ENCODE measurements around the gene ARHGEF33.

DNA sequence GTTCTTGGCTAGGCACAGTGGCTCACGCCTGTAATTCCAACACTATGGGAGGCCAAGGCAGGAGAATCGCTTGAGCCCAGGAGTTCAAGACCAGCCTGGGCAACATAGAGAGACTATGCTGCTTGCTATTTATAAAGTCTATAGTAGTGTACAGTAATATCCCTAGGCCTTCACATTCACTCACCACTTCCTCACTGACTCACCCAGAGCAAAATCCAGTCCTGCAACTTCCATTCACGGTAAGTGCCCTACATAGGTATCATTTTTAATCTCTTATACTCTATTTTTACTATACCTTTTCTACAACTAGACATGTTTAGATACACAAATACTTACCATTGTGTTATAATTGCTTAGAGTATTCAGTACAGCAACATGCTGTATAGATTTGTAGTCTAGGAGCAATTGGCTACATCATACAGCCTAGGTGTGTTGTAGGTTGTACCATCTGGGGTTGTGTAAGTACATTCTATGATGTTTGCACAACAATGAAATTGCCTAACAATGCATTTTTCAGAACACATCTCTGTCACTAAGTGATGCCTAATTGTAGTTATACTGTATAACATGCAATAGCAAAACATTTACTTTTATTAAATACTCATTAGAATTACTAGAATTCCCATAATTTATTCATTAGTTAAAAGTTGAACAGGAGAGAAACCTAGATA, 22.8 kb upstream of the ARHGEF33 start:
- TF ChIP-seq, protein P1, sequence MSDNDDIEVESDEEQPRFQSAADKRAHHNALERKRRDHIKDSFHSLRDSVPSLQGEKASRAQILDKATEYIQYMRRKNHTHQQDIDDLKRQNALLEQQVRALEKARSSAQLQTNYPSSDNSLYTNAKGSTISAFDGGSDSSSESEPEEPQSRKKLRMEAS (IDR thresholded peaks at IDR 0.05): no peak
- TF ChIP-seq, protein P2, sequence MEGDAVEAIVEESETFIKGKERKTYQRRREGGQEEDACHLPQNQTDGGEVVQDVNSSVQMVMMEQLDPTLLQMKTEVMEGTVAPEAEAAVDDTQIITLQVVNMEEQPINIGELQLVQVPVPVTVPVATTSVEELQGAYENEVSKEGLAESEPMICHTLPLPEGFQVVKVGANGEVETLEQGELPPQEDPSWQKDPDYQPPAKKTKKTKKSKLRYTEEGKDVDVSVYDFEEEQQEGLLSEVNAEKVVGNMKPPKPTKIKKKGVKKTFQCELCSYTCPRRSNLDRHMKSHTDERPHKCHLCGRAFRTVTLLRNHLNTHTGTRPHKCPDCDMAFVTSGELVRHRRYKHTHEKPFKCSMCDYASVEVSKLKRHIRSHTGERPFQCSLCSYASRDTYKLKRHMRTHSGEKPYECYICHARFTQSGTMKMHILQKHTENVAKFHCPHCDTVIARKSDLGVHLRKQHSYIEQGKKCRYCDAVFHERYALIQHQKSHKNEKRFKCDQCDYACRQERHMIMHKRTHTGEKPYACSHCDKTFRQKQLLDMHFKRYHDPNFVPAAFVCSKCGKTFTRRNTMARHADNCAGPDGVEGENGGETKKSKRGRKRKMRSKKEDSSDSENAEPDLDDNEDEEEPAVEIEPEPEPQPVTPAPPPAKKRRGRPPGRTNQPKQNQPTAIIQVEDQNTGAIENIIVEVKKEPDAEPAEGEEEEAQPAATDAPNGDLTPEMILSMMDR (IDR thresholded peaks at IDR 0.05): no peak
- TF ChIP-seq EP300 (IDR thresholded peaks at IDR 0.05) (no peak), PHF8 (IDR thresholded peaks at IDR 0.05; ENCODE audit: borderline replicate concordance, low read depth) (no peak)

Data from A549 (cell line).